ENCODE results near the gene KIF3C.
"Not testable (repeated sequence)": the region's sequence is repeated elsewhere in the genome, so short reads cannot be mapped to it uniquely, and the experiment has no call there.

The KIF3C gene

DNA sequence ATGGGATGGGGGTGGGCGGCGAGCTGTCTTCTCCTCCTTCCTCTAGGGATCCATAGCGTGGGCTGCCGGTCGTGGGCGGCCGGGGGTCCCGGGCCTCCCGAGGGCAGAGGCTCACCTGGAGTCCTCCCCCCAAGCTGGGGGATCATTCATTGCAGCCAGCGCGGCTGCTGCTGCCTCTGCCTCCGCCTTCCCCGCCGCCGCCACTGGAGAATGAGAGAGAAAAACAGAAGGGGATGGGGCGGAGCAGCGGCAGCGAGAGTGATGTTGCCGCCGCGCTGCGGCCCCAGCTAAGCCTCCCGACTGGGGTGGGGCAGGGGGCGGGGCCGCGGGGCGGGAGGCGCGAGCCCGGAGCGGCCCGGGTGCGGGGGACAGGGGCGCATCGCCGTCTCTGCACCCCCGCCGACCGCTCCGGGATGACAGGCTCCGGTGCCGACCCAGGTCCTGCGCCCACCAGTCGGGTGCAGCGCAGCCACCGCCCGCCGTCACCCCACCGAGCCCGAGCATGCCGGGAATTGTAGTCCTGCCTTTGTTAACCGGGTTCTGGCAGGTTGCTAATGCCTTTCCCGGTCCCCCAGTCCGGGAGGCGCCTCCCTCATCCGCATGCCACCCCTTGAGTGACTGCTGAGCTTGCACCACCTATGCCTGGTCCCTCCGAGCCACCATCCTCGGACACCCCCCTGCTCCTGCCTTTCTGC is at the start of gene KIF3C:
Gene KIF3C (minus strand): TSS at position 225 of the 695 bp plus-strand sequence. CDS start 580 bp downstream, outside the sequence.
- peak; percentile 79 for DNase-seq (ENCODE audit: low spot score)

DNA sequence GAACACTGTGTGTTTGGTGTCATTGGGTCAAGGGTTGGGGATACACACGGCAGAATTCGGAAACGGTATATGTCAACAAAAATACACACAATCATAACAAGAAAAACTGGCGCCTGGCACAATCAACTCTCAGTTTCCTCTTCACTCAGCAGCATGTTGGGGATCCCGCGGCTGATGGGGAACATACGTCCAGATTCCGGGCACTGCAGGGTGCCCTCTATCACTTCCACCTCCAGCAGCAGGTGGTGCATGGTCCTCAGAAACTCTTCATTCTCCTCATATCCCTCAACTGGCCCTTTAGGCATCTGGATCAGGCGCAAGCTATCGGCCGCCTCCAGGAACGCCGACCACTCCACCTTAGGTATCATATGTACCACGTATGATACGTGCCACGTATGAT is 45.8 kb upstream of the KIF3C start:
- not testable (repeated sequence) for DNase-seq (ENCODE audit: low spot score)

DNA sequence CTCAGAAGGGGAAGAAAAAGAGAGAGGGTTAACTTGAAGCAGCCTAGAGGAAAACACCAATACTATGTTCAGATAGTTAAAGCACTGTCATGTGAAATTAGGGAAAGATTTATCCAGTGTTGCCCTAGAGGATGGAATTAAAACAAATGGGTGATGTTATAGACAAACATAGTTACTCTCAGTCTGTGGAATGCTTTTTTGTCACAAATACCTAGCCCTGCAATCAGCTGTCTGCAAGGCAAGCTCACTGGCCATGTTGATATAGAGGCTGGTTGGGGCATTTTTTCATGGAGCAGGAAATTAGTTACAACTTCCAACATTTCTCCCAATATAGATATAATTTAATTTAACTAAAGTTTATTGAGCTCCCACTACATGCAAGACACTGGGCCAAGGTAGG is 43.2 kb upstream of the KIF3C start:
- DNase-seq (ENCODE audit: low spot score), result no peak

DNA sequence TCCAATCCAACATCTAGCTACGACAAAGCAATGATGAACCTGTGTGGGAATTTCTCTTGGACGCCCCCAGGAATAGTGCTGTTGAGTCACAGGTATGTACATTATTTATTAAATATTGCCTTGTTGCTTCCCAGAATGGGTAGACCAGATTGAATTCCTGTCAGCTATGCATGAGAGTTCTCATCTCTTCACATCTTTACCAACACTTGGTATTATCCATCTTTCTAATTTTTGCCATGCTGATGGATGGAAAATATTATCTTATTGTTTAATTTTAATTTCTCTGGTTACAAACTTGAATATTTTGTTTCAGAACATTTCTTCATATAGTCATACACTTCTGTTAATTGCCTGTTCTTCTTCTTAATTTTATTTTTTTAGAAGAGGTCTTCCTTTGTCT is 42.0 kb upstream of the KIF3C start:
- DNase-seq (ENCODE audit: low spot score), result no peak

DNA sequence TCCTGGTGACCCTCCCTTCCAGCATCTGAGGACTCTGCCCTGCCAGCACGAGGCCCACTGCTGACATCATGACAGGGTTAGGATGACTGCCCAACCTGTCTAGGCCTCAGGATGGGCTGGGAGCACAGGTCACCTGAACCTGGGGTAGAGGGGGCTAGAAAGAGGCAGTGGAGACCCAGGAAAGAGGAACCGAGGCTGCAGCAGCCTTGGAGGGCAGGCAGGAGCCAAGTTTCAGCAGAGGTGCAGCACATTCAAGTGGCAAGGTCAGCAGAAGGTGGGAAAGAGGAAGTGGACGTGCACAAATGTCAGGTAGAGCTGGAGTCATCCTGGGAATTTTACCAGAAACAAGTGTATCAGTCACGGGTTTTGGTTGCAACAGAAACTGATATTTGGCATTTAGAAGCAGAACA is 37.9 kb upstream of the KIF3C start:
- DNase-seq (ENCODE audit: low spot score), result no peak

DNA sequence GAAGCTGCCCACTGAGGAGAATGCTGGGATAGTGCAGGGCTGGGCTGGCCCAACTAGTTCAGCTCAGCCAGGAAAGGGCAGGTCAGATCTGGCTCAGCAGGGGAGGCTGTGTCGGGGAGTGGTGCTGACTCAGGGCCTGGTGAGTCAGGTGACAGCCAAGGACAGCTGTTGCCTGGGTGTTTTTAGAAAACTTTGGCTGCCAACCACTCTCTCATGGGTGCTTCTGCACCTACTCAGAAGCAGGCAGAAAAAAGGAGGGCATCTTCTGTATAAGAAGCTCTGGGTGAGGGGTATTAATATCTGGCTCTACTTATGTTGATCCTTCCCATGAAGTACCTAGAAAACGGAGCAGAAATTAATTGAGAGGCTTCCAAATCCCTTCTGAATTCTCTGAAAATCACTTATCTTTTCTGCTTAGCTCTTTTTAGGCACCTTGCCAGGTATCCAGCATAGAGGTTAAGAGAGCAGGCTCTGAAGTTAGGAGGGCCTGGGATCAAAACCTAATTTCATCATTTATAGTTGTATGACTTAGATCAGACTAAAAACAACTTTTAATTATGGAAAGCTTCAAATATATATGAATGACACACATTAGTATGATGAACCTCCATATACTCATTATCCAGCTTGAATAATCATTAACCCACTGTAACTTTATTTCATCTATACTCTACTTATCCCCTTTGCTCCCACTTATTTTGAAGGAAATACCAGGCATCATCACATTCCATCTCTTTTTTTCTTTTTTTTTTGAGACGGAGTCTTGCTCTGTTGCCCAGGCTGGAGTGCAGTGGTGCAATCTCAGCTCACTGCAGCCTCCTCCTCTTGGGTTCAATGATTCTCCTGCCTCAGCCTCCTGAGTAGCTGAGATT is 36.1 kb upstream of the KIF3C start:
- peak; percentile 89 for DNase-seq (ENCODE audit: low spot score)

DNA sequence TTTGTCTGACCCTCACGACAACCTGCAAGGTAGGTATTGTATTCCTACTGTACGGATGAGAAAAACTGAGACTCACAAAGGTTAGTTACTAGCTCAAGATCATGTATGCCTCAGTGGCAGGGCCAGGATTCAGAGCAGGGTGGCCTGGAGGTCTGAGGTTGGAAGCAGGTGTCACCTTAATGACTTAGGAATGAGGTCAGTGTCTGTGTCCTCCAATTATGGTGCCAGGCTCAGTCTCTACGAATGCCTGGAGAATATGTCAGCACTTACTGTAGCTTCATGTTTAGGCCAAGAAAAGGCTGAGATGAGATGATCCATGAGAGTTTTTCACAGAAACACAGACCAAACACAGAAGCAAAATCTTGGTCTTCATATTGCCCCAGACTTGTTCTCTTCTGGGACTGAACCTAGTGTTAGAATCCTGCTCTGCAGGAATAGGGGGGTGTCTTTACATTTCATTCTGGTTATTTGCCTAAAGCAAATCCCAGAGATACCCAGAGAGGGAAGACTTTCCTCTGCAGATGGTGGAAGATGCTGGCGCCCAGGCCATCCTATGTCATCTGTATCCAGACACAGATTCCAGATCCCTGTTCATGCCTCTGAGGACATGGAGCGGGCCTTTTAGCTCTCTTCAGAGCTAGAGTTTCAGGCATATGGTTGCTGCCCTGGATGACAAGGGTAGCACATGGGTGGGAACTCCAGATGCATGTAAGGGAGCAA is 35.3 kb upstream of the KIF3C start:
- DNase-seq (ENCODE audit: low spot score), result no peak

DNA sequence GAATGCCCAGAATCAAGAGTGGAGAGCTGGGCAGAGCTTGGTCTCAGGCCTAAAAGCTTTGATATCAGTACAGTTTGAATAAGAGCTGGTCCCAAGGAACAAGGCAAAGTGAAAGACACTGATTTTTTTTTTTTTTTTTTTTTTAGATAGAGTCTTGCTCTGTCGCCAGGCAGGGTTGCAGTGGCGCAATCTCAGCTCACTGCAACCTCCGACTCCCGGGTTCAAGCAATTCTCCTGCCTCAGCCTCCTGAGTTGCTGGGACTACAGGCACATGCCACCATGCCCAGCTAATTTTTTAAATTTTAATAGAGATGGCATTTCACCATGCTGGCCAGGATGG is 34.4 kb upstream of the KIF3C start:
- DNase-seq (ENCODE audit: low spot score), result not testable (repeated sequence)

DNA sequence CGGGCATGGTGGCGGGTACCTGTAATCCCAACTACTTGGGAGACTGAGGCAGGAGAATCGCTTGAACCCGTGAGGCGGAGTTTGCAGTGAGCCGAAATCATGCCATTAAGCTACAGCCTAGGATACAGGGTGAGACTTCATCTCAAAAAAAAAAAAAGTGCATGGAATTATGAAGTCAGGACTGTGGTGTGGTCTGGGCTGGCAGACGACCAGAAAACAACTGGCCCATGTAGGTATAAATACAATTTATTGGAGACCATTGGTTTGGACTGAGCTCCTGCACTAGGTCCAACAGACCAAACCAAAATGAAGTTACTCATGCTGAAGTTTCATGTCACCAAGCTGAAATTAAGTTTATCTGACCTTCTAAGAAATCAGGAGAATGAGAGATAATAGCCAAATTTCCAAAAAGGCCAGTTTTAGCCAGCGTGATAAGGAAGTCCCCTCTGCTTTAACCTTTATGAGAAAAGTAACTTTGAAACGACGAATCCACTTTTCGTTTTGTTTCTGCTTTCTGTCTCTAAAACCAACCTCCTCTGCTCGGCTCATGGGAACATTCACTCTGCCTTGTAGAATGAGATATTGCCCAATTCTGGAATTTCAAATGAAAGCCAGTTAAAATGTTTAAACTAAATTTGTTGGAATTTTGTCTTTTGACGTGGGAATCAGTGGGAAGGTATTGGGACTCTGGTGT is 33.9 kb upstream of the KIF3C start:
- no peak for DNase-seq (ENCODE audit: low spot score)

DNA sequence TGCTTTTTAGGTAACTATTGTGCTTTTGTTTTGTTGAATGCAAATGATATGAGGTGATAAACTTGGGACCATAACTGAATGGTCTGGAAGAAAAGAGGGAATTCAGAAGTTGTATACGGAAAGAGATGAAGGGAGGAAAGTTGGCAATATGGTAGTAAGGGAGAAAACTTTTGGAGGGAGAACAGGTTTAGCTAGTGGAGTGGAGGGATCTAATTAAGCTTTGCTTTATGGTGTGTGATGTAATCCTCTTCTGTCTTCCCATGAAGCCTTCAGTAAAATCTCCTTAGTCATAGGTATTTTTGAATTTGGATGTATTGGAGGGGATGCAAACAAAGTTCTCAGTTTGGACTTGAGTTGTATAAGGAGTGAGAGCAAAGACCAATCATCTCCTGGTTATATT is 31.4 kb upstream of the KIF3C start:
- no peak for DNase-seq (ENCODE audit: low spot score)

DNA sequence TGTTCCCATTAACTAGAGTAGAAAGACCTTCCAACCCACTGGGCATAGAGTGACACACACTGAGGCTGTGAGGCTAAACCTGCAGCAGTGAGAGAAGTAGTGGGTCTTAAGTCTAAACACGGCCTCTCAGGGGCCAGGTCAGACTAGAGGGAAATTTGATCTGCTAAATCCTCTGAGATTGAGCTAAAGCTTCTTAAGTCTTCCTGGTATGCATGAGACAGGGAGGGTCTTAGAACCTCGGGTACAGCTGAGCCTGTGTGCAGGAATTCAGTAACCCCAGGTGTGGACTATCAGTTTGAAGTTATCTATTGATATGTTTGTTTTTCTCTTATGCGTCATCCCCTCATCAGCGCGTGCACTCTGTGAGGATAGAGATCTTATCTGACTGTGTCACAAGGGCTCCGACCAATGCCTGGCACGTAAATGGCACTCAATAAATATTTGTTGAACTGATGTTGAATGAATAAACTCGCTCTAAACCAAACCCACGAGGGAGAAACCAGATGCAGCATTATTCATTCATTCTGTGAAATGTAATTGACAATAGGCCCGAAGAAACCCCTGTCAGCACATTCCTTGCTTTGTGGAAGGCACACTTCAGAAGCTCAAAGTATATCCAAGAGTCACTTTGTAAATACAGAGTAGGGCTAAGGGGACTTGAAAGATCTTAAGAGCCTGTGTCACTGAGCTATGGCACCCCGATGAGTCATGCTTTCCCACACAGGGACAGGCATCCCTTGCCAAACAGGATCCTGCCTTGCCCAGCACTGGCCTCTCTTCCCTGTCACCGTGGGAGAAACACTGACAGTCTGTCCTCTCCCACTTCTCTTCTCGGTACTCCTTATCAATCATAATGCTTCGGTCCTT is 29.9 kb upstream of the KIF3C start:
- DNase-seq (ENCODE audit: low spot score), result no peak

DNA sequence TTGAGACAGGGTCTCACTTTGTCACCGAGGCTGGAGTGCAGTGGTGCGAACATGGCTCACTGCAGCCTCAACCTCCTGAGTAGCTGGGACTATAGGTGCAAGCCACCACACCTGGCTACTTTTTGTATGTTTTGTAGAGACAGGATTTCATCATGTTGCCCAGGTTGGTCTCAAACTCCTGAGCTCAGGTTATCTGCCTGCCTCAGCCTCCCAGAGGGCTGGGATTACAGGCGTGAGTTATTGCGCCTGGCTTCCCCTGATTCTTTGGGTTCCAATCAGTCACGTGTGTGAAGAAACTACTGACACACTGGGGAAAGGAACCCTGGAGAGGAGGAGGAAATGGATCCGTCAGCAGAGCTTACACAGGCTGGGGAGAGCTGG is 29.3 kb upstream of the KIF3C start:
- DNase-seq (ENCODE audit: low spot score), result no peak

DNA sequence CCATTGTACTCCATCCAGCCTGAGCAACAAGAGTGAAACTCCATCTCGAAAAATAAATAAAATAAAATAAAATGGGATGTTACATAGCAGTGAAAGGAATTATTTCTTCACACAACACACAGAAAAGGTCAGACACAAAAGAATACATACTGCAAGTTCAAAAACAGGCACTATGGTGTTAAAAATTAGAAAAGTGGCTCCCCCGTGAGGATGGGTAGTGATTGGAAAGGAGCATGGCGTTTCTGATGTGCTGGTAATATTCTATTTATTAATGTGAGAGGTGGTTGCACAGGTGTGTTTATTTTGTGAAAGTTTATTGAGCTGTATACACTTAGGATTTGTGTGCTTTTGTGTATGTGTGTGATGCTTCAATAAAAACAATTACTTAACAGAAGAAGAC is 28.6 kb upstream of the KIF3C start:
- DNase-seq (ENCODE audit: low spot score), result no peak

DNA sequence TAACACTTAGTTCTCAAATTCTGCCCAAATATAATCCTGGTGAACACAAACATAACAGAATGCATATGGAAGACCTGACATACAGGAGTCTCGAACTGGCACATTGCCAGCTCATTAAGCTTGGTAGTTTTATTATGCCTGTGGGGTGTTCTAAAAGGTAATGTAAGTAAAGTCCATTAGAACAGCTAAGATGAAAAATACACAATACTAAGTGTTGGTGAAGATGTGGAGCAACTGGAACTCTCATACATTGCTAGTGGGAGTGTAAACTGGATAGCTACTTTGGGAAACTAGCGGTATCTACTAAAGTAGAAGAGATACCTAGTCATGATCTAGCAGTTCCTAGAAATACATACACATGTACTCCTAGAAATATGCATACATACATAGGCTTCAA is 27.3 kb upstream of the KIF3C start:
- no peak for DNase-seq (ENCODE audit: low spot score)

DNA sequence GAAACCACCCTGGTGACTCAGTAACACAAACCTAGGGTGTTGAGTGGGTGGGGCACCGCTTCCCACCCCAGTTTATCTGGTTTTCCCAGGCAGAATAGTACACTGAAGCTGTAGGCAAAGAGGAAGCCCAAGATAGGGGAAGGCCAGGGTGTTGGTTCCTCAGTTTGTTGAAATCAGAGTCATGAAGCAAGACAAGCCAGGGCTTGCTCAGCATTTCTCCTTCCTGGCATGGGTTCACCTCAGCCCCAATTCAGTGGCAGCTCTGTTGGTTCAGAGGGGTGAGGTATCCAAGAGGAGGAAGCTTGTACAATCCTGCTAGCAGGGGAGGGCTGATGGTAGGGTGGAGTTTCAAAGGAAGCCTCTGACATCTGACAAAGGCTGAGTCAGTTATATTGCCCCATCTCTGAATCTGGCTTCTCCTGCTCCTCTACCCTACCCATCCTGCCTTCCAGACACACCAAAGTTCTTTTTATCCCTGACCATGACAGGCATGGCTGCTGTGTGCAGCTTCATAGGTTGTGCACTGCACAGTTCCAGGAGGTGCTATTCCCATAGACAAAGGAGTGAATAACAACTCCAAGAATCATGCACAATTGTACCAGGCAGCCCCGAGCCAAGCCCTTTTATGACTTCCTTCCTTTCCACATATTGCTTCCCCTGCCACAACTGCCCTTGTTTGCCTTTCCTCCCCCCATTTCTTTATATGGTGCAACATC is 26.7 kb upstream of the KIF3C start:
- DNase-seq (ENCODE audit: low spot score), result no peak

DNA sequence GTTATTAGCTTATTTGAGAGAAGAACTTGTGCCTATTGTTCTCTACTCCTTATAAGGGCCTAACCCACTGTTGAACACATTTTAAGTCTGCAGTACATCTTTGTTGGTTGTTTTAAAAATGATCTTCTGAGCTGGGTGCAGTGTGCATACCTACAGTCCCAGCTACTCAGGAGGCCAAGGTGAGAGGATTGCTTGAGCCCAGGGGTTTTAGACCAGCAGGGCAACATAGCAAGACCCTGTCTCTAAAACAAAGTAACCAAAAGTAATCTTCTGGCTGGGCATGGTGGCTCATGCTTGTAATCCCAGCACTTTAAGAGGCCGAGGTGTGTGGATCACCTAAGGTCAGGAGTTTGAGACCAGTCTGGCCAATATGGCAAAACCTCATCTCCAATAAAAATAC is 25.8 kb upstream of the KIF3C start:
- no peak for DNase-seq (ENCODE audit: low spot score)

DNA sequence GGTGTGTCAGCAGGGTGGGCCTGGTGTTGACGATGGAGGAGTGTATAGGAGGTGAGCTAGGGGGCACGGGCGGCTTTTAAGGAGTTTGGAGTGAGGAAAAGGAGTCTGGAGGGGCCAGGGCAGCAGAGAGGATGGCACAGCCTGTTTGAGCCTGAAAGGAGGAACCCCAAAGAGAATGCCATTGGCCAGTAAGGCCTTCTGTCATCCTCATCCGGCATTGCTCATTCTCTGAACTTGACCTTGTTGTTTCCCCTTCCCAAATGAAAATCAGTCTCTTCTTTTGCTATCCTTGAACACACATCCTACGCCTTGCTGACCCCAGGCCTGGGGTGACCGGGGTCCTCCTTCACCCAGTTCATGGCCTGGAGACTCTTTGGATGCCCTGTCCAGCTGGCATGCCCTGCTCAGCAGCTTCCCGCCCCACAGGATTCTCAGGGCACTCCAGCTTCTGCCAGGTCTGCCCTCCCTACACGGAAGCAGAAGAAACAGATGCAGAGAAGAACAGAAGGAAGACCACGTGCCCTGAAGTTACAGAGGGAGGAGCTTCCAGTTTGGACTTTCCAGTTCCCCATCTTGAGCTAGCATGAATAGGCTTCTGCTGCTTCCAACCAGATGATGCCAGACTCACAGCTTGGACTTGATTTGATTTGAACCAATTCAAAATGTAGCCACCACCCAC is 20.5 kb upstream of the KIF3C start:
- DNase-seq (ENCODE audit: low spot score), result no peak

DNA sequence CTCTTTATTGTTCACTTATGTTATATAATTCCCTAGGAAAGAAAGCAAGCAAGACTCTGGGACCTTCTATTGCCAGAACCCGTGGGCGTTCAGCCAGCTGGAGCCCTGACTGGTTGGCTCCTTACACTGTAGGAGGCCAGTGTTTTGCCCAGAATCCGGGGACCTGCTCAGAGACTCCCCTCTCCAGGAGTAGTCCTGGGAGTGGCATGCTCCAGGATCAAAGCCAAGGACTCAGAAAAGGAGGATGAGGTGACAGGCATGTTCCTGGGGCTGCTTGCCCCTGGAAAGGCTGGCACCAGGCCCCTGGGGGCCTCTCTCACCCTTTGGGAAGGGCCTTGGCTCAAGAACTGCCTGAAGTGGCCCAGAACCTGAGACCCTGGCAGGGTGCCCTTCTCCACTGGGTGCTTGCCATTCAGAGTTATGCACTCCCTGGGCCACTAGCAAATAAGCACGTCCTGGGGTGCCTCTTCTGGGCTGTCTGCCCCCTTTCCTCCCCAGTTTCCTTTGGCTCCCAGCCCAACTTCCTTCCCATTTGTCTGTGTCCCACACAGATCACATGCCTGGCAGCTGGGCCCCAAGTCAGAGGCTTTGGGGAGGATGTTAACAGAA is 19.6 kb upstream of the KIF3C start:
- no peak for DNase-seq (ENCODE audit: low spot score)

DNA sequence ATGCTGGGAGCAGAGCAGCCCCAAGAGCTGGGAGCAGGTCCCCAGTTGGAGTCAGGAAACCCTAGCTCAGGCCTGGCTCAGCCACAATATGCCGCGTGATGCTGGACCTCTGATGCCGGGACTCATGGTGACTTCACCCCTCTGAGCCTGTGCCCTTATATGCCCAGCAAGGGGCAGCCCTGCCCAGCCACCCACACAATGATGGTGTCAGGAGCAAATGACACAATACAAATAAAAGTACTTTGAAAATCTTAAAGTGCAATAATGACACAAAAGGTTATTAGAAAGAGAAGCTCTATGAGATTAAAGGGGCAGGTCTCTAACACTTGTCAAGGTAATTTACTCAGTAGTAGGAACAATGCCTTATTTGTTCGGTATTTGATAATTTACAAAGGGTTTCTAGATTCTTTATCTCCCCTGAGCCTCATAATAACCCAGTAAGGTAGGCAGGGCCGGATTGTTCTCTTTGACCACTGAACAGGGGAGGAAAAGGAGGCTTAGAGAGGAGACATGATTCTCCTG is 18.3 kb upstream of the KIF3C start:
- no peak for DNase-seq (ENCODE audit: low spot score)

Measured in hepatic stellate cell (primary cell).